ENCODE data around the gene MRPL41. TPM values are rescaled to one million over a fixed set of nuclear protein-coding genes. Genes with fewer than 3 reads are reported as not detected.

The MRPL41 gene
- total RNA-seq: 92.1 and 129 TPM in 2 replicates

GRCh38 chr9:137551264-137552021 is at the start of gene MRPL41:
Gene MRPL41, plus strand, starts transcription at chr9:137551879. Its CDS starts 203 bp downstream, at chr9:137552082.

GRCh38 chr9:137550231-137550621 is 1.5 kb upstream of the MRPL41 start, which contains the start of gene PNPLA7:
Gene PNPLA7, minus strand, starts transcription at chr9:137550402. Its CDS starts 205 bp downstream, at chr9:137550197.

GRCh38 chr9:137578518-137579258 is 27.0 kb downstream of the MRPL41 start, which contains the start of gene DPH7:
Gene DPH7, minus strand, starts transcription at chr9:137578925. Its CDS starts 148 bp downstream, at chr9:137578777.

GRCh38 chr9:137590469-137591383 is 39.0 kb downstream of the MRPL41 start, which contains the start of gene ZMYND19:
Gene ZMYND19, minus strand, starts transcription at chr9:137590512. Its CDS starts 249 bp downstream, at chr9:137590263.

Other genes starting within 250 kb of the MRPL41 start
- gene NRARP, start 249.6 kb upstream of the MRPL41 start, total RNA-seq: 35.8 and 43.9 TPM in 2 replicates
- gene EXD3, start 128.7 kb upstream of the MRPL41 start, total RNA-seq: 7.2 and 8.2 TPM in 2 replicates
- gene NOXA1, start 128.5 kb upstream of the MRPL41 start, total RNA-seq: 0.07 TPM in 1 of 2 replicates, not detected in the other
- 0.05 and 1.5 TPM in 2 replicates for gene ENTPD8, start 110.5 kb upstream of the MRPL41 start, total RNA-seq
- gene NSMF, start 92.5 kb upstream of the MRPL41 start, total RNA-seq: 48.2 and 50.1 TPM in 2 replicates
- gene PNPLA7, start 1.5 kb upstream of the MRPL41 start, total RNA-seq: 0.34 and 0.53 TPM in 2 replicates
- 27.3 and 35.0 TPM in 2 replicates for gene DPH7, start 27.0 kb downstream of the MRPL41 start, total RNA-seq
- gene ZMYND19, start 38.6 kb downstream of the MRPL41 start, total RNA-seq: 26.2 and 35.3 TPM in 2 replicates
- gene ARRDC1, start 53.8 kb downstream of the MRPL41 start, total RNA-seq: 29.7 and 33.4 TPM in 2 replicates
- gene EHMT1, start 67.1 kb downstream of the MRPL41 start, total RNA-seq: 53.9 and 59.2 TPM in 2 replicates